HL-60 (cell line): ENCODE measurements around the gene TDRKH.

Experiments
- POLR2AphosphoS5 ChIP-seq: IDR thresholded peaks from 2 replicates; pipeline ENCODE4 v1.6.1; 2012; ENCODE audit warnings: low read depth
- TF ChIP-seq, protein P1 (sequence below): IDR thresholded peaks from one replicate; pipeline ENCODE4 v1.5.1; 2011; ENCODE audit warnings: low read length, control low read depth, inconsistent platforms; ENCODE audit not compliant: insufficient read depth
- TF ChIP-seq, protein P2 (sequence below): IDR thresholded peaks from 2 replicates; pipeline ENCODE4 v1.6.1; 2012; ENCODE audit warnings: low read depth; ENCODE audit not compliant: insufficient replicate concordance

DNA sequence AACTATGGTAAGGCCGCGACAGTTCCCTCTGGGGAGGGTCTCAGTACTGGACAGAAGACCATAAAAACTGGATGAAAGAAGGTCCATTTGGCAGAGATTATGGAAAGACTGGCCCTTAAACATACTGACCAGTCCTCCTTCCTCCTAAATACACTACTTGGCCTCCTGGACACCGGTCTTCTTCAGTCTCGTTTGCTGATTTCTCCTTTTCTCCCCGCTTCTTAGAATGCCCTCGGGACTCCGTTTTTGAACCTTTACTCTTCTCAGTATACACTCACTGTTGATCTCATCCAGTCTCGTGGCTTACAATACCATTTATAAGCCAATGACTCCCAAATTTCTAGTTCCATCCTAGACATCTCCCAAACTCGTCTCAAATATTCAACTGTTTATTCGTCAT is 26.3 kb downstream of the TDRKH start:
- TF ChIP-seq, protein P1, sequence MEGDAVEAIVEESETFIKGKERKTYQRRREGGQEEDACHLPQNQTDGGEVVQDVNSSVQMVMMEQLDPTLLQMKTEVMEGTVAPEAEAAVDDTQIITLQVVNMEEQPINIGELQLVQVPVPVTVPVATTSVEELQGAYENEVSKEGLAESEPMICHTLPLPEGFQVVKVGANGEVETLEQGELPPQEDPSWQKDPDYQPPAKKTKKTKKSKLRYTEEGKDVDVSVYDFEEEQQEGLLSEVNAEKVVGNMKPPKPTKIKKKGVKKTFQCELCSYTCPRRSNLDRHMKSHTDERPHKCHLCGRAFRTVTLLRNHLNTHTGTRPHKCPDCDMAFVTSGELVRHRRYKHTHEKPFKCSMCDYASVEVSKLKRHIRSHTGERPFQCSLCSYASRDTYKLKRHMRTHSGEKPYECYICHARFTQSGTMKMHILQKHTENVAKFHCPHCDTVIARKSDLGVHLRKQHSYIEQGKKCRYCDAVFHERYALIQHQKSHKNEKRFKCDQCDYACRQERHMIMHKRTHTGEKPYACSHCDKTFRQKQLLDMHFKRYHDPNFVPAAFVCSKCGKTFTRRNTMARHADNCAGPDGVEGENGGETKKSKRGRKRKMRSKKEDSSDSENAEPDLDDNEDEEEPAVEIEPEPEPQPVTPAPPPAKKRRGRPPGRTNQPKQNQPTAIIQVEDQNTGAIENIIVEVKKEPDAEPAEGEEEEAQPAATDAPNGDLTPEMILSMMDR: no peak
- TF ChIP-seq, protein P2, sequence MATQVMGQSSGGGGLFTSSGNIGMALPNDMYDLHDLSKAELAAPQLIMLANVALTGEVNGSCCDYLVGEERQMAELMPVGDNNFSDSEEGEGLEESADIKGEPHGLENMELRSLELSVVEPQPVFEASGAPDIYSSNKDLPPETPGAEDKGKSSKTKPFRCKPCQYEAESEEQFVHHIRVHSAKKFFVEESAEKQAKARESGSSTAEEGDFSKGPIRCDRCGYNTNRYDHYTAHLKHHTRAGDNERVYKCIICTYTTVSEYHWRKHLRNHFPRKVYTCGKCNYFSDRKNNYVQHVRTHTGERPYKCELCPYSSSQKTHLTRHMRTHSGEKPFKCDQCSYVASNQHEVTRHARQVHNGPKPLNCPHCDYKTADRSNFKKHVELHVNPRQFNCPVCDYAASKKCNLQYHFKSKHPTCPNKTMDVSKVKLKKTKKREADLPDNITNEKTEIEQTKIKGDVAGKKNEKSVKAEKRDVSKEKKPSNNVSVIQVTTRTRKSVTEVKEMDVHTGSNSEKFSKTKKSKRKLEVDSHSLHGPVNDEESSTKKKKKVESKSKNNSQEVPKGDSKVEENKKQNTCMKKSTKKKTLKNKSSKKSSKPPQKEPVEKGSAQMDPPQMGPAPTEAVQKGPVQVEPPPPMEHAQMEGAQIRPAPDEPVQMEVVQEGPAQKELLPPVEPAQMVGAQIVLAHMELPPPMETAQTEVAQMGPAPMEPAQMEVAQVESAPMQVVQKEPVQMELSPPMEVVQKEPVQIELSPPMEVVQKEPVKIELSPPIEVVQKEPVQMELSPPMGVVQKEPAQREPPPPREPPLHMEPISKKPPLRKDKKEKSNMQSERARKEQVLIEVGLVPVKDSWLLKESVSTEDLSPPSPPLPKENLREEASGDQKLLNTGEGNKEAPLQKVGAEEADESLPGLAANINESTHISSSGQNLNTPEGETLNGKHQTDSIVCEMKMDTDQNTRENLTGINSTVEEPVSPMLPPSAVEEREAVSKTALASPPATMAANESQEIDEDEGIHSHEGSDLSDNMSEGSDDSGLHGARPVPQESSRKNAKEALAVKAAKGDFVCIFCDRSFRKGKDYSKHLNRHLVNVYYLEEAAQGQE: no peak
- no peak for TF ChIP-seq POLR2AphosphoS5
